Kidney (tissue), 14 donors: ENCODE data around the gene NXPH3. TPM values are rescaled to one million over a fixed set of nuclear protein-coding genes. Genes with fewer than 3 reads are reported as not detected.

Experiments
- DNase-seq, 5 donors: peaks; one replicate each; pipeline ENCODE4 v3.0.0-alpha.2; 2013 to 2020
- FAIRE-seq: peaks from 2 replicates; lab custom pipeline; 2012; peaks lifted over from hg19 to GRCh38; lab: Jason Lieb, UNC
- H3K27ac ChIP-seq, 2 donors: one replicate each; pipeline ENCODE4 v1.7.0; 2013; ENCODE audit warnings: low read depth in 2 of 2, low read length in 2 of 2, inconsistent platforms in 1 of 2
- H3K27me3 ChIP-seq: one replicate; pipeline ENCODE4 v1.7.1; 2013; ENCODE audit warnings: low read length, inconsistent platforms; ENCODE audit not compliant: control insufficient read depth, insufficient read depth
- H3K36me3 ChIP-seq, 3 donors: one replicate each; pipeline versions ENCODE4 v1.7.0 to v1.7.1; 2013; ENCODE audit warnings: low read length in 3 of 3, control low read depth in 1 of 3, inconsistent platforms in 1 of 3; ENCODE audit not compliant: insufficient read depth in 3 of 3, control insufficient read depth in 2 of 3
- H3K4me1 ChIP-seq, 3 donors: one replicate each; pipeline versions ENCODE4 v1.7.0 to v1.7.1; 2013; ENCODE audit warnings: low read length in 3 of 3, inconsistent platforms in 1 of 3, low read depth in 1 of 3; ENCODE audit not compliant: control insufficient read depth in 2 of 3, insufficient read depth in 2 of 3
- H3K4me3 ChIP-seq, 3 donors: one replicate each; pipeline versions ENCODE4 v1.7.0 to v1.8.1; 2013; ENCODE audit warnings: low read length in 3 of 3, control low read depth in 1 of 3, inconsistent platforms in 1 of 3
- H3K9ac ChIP-seq, 3 donors: one replicate each; pipeline versions ENCODE4 v1.7.0 to v1.7.1; 2013; ENCODE audit warnings: low read length in 3 of 3, control low read depth in 1 of 3, inconsistent platforms in 1 of 3
- H3K9me3 ChIP-seq, 3 donors: one replicate each; pipeline versions ENCODE4 v1.7.0 to v1.7.1; 2013; ENCODE audit warnings: low read length in 3 of 3, control low read depth in 1 of 3, inconsistent platforms in 1 of 3; ENCODE audit not compliant: control insufficient read depth in 2 of 3, insufficient read depth in 1 of 3
- intact Hi-C: fragments of 100-400 bp; cut with DNase I; formaldehyde crosslinking; loops from one replicate; pipeline ENCODE4 v1.11.1; 2022
- polyA plus RNA-seq: library from polyadenylated mRNA; stranded (reverse); fragments of 350-450 nt; fragmentation: Illumina TruSeq; extraction: RNeasy Lipid Tissue Mini Kit (QIAGEN cat#74804); gene quantifications from one replicate; pipeline ENCODE4 v1.2.3, GENCODE V29; 2014; ENCODE audit warnings: low read depth, low replicate concordance; ENCODE audit not compliant: insufficient read depth
- total RNA-seq: library from RNA; stranded (reverse); fragmentation: NEBNext Ultra II Directional; extraction: Animal tissue kit (Norgen Biotek cat#: 25700); gene quantifications from one replicate; pipeline ENCODE4 v1.2.1, GENCODE V29; 2021
- TF ChIP-seq, protein P1 (sequence below): IDR thresholded peaks from 3 replicates; pipeline ENCODE4 v1.5.1; 2012; ENCODE audit warnings: mild to moderate bottlenecking, moderate library complexity, borderline replicate concordance; ENCODE audit not compliant: insufficient read depth; ENCODE audit errors: extremely low read depth
- donor health status: control.
- donor health status: control.
- donor health status: control.
- donor health status: control.
- donor health status: control.
- donor health status: DM: yes; HTN: yes; CAD: no.
- donor health status: Normal renal cell carcinoma (clear cell type).

The NXPH3 gene
- total and polyA plus RNA-seq, 2 donors from 2014 or later = 0.98 to 1.2 TPM

DNA sequence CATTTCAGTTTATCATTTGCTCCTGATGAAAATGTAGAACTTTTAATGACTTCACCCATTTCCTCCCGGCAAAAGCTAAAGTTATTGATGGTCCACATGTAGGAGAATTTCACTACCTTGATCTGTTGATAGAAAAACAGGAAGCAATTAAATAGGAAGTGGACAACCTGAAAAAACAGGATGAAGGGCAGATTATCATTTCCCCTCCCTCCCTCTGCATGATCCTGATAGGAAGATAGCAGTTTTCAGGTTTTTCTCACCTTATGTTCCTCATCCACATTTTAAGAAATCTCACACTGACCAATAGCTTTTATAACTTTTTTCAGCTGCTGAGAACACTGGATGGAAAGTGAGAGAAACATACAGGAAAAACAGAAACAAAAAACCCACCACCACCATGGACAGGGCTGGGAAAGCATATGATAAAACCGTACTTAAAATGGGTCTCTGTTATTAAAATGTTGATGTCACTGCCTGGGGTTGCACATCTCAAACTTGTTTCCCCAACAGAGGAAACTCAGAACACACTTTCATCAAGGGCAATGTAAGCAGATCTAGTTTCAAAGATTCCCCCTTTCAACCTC, 46.4 kb downstream of the NXPH3 start:
- Histone ChIP-seq H3K4me3 (no peak overlapping the region), H3K36me3 (peaks cover 2 to 32% (median 20%) of the 10 kb centered on the region in 3 donors), H3K27ac (no peak overlapping the region), H3K27me3 (no peaks in the 10 kb centered on the region), H3K9me3 (no peaks in the 10 kb centered on the region), H3K9ac (no peak overlapping the region), H3K4me1 (no peaks in the 10 kb centered on the region)
- TF ChIP-seq, protein P1, sequence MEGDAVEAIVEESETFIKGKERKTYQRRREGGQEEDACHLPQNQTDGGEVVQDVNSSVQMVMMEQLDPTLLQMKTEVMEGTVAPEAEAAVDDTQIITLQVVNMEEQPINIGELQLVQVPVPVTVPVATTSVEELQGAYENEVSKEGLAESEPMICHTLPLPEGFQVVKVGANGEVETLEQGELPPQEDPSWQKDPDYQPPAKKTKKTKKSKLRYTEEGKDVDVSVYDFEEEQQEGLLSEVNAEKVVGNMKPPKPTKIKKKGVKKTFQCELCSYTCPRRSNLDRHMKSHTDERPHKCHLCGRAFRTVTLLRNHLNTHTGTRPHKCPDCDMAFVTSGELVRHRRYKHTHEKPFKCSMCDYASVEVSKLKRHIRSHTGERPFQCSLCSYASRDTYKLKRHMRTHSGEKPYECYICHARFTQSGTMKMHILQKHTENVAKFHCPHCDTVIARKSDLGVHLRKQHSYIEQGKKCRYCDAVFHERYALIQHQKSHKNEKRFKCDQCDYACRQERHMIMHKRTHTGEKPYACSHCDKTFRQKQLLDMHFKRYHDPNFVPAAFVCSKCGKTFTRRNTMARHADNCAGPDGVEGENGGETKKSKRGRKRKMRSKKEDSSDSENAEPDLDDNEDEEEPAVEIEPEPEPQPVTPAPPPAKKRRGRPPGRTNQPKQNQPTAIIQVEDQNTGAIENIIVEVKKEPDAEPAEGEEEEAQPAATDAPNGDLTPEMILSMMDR = no peak
- FAIRE-seq (no peak), DNase-seq (no peak)
- intact Hi-C loops = no loop called here

DNA sequence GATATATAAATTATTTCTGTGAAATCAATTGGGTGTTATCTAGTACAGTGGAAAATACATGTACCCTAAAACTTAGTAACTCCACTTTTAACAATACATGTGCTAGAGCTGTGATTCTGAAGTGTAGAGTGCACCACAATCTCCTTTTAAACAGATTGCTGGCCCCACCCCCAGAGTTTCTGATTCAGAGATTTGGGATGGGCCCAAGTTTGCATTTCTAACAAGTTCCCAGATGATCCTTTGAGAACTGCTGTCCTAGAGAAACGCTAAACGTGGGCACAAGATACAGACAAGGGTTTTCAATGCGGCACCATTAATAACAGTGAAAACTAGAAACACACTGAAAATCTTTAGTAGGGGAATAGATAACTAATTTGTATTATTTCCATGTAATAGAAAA, 49.2 kb downstream of the NXPH3 start:
- TF ChIP-seq, protein P1 = no peak
- FAIRE-seq = no peak
- H3K4me1 ChIP-seq = peaks cover 0 to 5% (median 2%) of the 10 kb centered on the region in 3 donors
- H3K27ac ChIP-seq = no peak overlapping the region
- no peak overlapping the region for H3K9ac ChIP-seq
- no peaks in the 10 kb centered on the region for H3K9me3 ChIP-seq
- H3K36me3 ChIP-seq = peaks cover 0 to 13% (median 10%) of the 10 kb centered on the region in 3 donors
- intact Hi-C loops = no loop called here
- DNase-seq = no peak
- H3K4me3 ChIP-seq = no peak overlapping the region
- H3K27me3 ChIP-seq = no peaks in the 10 kb centered on the region

DNA sequence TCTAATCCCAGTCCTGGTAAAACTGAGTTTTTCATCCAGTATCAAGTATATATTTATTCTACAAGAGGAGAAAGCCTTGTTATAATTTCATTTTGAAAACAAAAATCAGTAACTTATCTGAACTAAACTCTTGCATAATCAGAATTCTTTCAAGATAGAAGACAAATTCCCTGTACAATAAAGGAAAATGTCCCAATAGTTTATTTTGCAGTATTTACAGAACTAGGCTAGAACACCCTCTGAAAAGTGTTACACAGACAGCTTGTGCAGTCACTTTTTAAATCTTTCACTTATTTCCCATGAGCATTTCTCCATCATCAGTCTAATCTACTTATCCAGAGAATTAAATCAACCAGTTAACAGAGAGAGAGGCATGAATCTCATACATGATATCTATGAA, 53.8 kb downstream of the NXPH3 start:
- H3K4me3 ChIP-seq = no peak overlapping the region
- no peak overlapping the region for H3K9ac ChIP-seq
- DNase-seq = no peak
- no peak for FAIRE-seq
- H3K4me1 ChIP-seq = peaks cover 0 to 24% (median 8%) of the 10 kb centered on the region in 3 donors
- intact Hi-C loops = no loop called here
- H3K9me3 ChIP-seq = no peaks in the 10 kb centered on the region
- H3K36me3 ChIP-seq = no peaks in the 10 kb centered on the region
- no peak overlapping the region for H3K27ac ChIP-seq
- H3K27me3 ChIP-seq = no peaks in the 10 kb centered on the region
- TF ChIP-seq, protein P1 = no peak
